Stimulated activated CD8-positive, alpha-beta memory T cell treated with anti-CD3 and anti-CD28 coated beads, Interleukin-2, amount 100 ng/mL, for 48 hours (primary cell): ENCODE measurements around the gene EFCC1.
"Not testable (repeated sequence)": the region's sequence is repeated elsewhere in the genome, so short reads cannot be mapped to it uniquely, and the experiment has no call there.

Source experiments
- DNase-seq, 2 donors: peaks; one replicate each; pipeline ENCODE4 v3.0.0-alpha.2; 2020; ENCODE audit warnings: low read depth in 2 of 2

The EFCC1 gene

DNA sequence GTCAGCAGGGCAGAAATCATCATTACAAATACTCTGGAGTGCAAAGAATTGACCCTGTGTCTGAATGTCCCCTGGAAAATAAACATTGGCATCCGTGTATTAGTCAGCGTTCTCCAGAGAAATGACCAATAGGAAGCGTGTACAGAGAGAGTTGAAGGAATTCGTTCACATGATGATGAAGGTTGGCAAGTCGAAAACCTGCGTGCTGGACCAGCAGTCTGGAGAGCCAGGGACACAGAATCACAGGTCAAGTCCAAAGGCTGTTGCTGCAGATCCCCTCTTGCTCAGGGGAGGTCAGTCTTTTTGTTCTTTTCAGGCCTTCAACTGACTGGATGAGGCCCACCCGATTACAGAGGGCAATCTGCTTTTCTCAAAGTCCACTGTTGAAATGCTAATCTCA lies 76.1 kb downstream of the EFCC1 start:
- no peak for DNase-seq

DNA sequence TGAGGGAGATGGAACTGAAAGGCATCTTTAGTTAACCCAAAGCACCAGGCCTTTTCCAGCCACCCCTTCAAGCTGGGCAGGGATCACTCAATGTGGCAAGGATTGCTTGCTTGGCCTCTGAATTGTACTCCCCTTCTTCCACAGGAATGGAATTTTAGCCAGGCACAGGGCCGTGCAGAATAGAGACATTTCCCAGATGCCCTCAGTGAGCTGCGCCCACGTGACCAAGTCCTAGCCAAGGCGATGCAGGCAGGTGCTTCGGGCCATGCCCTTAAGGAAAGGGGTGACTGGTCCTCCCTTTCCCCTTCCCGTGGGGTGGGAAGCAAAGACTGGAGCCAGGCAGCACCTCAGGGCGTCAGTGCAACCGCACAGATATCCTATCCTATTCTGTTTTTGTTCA lies 77.4 kb downstream of the EFCC1 start:
- DNase-seq, result no peak

DNA sequence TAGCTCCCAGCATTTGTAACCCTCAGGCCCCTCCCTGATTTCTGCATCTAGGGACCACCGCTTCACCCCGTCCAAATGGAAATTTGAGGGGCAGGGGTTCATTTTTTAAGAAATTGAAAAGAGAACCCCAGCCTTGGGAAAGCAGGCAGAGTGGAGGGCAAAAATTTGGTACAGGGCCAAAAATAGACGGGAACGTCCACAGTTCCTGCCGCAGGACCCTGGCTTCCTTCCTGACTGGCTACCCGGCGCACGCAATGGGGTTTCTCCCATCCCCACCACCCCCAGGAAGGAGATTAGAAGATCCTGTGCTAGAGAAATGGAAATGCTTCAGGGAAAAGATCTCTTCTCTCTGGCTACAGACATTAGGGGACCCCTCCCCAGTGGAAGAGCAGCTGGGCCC lies 80.4 kb downstream of the EFCC1 start:
- DNase-seq, result no peak

DNA sequence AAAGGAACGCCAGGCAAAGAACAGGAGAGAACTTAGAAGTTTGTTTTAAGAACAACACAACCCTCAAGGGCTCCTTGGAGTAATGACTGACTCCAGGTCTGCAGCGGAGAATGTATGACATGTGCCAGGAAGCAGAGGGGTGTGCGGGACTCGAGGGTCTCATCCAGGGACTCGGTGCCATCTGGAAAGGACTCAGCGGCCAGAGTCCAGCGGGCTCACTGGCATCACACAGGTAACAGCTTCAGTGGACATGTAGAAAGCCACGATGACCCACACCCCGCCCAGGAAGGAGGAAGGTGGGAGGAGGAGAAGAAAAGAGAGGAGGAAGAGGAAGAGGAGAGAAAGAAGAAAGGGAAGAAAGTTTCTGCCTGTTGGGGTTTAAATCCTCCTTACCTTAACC lies 80.9 kb downstream of the EFCC1 start:
- no peak for DNase-seq

DNA sequence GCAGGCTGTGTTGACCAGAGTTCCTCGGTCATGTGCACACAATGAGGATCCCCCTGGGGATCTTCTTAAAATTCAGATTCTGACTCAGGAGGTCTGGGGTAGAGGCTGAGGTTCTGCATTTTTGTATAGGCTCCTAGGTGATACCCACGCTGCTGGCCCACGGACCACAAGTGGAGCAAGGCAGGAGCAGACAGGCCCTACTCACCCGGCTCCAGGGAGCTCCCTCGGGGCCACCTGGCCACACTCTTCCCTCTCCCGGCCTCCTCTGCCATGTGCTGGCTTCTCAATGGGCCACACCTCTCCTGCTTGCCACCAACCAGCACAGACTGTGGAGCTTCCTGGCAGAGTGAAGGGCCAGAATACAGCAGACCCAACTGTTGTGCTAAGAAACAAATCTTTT lies 83.4 kb downstream of the EFCC1 start:
- no peak for DNase-seq

DNA sequence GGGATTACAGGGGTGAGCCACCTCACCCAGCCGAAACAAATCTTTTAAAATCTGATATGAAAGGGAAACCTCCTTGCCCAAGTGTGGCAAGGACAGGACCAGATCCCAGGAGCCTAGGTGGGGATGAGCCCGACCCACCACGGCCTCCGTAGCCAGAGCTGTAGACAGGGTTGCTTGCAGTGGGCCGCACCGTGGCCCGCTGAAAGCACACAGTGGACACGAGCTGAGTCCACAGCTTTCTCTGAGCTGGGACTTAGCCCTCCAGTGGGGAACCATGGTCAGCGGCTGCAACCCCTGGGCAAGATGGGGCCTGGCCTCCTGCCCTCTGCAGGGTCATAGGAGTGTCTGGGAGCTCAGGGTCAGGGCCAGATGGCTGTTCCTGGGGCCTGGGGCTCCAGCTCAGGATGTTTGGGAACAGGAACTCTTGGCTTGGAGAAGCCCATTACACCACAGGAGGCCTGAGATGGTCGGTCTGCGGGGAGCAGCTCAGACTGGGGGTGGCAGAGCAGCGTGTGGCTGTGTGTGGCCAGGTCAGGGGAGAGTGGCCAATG lies 84.1 kb downstream of the EFCC1 start:
- DNase-seq, result no peak

DNA sequence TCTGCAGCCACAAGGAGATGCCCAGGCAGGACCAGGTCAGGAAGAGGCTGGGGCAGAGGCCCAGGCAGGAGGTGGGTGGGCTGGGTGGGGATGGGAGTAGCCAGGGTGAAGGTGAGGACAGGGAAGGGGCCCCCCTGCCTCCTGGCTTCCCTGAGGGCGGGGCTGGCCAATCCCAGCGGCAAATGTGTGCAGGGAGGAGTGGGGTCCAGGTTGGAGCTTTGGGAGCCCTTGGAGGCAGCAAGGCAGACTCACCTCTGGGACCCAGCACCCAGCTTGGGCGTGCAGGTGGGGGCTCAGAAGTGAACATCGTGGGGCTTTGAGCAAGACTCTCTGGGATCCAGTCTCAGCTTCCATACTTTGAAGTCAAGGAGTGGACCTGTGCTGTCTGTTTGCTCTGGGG lies 84.7 kb downstream of the EFCC1 start:
- DNase-seq, result no peak

DNA sequence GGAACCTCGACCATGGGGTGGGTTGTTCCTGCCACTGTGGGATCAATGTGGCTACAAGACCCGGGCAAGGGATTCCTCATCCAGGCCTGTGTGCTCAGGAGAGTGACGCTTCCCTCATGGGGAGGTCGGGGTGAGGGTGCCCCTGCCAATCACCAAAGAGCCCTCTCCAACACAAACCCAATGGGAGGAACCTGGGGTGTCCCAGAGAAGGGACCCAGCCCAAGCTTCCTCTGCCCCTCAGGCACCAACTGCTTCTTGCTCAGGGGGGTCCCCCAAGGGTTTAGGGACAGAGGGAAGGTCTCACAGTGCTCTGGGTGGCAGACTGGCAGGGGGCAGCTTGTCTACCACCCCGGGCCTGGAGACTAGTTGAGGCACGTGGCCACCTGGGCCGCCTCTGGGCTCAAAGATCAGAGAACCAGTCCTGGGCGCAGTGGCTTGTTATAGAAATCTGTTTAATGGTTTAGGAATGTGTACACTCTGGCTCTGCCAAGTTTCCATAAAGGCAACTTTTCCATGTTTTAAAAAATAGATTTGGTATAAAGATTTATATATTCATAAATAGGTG lies 86.1 kb downstream of the EFCC1 start:
- no peak for DNase-seq

DNA sequence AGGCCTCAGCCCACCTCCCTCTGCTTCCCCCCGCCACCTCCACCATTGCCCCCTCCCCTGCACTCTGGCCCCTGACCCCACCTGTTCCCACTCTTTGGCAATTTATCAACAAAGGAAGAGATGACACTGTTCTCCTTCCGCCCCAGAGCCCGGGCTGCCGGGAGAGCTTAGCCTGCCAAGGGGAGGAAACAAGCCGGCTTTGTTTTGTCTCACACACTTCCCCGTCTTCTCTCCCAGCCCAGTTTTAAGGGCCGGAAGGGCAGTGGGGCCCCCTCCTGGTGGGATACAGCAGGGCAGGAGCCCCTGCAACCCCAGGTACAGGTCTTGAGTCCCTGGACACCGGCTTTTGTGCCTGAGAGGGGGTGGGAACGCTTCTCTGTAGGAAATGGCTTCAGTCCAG lies 86.8 kb downstream of the EFCC1 start:
- DNase-seq, result not testable (repeated sequence)

DNA sequence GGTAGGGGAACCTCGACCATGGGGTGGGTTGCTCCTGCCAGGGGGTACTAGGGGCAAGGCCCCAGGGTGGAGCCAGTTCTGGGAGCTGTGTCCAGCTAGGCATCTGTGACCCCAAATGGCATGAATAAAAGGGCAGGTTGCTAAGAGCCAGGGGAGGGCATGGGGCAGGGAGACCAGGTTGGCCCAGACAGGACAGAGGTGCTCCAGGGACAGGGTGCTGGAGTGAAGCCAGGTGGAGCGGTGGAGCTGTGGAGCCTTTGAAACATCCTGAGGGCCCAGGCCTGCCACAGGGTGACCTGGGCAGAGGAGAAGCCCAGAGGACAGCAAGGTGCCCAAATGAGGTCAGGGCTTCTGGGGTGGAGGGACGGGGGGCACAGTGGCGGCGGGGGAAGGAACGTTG lies 87.2 kb downstream of the EFCC1 start:
- not testable (repeated sequence) for DNase-seq
